HG03095 (cell line): ENCODE data around the gene PACS2.

Source experiments
- ATAC-seq: cut with Tn5 transposase; IDR thresholded peaks from one replicate; pipeline ENCODE4 v1.9.1; 2021; ENCODE audit warnings: moderate library complexity; ENCODE audit not compliant: unreplicated experiment

PACS2 gene

DNA sequence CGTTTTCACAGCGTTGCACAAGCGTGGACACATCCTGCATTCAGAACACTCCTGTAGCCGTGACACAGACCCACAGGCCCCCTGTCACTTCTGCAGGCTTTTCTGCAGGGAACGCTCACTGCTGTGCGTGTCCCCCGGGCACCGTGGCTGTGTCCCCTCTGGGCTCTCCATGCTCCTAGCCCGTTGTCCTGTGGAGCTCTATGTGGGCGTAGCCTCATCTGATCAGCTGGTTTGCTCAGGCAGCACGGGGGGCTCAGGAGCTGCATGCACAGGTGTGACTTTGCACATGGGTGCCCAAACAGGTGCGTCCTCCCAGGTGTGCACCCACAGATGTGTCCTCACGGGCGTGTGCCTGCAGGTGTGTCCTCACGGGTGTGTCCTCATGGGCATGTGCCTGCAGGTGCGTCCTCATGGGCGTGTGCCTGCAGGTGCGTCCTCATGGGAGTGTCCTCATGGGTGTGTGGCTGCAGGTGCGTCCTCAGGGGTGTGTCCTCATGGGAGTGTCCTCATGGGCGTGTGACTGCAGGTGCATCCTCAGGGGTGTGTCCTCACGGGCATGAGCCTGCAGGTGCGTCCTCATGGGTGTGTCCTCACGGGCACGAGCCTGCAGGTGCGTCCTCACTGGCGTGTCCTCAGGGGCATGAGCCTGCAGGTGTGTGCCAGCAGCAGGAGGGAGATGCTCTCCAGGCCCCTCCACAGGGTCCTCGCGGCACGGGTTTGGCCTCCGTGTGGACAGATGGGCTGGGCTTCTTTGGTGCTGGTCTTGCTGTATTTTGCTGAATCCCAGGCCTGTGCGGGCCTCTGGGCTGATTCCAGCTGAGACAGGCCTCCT, 122.6 kb downstream of the PACS2 start:
- ATAC-seq = no peak

DNA sequence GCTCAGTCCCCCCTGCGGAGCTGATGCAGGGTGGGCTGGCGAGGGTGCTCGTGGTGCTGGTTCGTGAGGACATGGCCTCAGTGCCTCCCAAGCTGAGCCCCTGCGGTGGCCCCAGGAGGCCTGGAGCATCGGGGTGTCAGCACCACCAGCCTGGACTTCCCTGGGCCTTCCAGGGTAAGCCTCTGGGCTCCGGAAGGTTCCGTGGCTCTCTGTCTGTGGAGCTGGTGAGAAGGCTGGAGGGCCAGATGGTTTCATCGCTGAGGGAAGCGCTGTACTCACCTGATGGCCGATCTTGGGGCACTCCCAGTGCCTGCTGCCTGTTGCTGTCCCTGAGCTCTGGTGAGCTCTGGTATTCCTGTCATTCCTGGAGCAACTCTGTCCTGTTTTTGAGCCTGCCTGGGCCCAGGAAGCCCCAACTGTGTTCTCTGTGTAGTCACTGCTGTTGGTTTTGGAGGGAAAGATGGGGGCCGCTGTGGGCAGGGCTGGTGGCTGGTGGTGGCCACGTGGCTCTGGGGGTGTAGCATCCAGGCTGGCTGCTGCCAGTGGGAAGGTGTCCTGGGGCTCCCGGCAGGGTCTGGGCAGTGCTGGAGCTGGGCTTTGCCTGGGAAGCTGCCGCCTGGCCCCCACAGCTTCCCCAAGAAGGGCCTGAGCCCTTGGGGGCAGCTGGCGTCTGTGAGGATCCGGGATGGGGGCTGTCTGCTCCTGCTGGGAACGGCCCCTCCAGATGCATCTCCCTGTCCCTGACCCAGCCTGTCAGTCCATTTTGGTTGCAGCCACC, 123.4 kb downstream of the PACS2 start:
- ATAC-seq = no peak

DNA sequence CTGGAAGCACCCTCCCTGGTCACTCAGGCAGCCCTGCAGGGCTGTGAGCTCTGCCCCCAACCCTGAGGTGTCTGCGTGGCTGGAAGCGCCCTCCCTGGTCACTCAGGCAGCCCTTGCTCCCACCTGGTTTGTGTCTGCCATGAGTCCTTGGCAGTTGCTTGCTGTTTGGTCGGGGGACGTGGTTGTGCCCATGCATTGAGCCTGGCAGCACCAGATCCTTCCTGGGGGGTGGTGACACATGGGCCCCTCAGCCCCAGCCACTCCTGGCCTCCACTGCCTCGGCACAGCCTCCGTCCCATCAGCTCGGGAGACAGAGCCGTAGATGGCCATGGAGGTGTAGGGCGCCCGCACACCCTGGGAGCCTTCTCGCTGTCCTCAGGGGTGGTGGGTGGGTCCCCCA, 124.6 kb downstream of the PACS2 start:
- no peak for ATAC-seq

DNA sequence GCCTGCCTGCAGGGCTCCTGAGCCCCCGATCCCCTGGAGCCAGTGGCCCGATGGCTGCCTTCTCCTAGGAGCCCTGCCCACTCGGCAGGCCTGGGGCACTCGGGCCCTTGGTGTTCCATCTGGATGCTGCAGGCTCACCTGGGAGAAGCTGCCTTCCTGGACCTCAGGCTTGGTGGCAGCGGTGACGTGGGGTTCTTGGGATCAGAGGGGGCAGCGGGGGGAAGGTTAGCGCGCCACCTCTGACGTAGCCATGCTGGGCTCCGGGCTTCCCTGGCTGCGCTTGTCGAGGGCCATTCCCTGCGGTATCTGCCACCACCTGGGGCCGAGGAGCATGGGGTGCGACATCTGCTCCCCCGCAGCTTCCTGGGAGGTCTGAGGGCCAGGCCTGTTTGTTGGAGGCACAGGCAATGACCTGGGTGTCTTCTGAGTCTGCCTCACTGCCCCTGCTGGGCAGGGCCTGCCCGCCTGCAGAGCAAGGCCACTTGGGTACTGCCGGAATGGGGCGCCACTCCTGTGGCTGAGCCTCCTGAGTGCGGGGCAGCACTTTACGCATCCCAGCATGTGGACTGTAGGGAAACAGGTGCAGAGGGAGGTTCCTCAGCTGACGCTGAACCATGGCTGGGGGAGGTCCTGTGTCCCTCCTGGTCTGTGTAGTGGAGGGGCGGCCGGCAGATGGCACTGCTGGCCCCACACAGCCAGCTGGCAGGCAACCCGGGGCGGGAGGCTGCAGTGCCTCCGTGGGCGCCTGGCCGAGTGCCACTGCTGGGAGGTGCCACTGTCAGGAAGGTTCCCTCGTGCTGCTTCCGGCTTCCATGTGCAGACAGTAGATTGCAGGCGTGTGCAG, 125.4 kb downstream of the PACS2 start:
- no peak for ATAC-seq

DNA sequence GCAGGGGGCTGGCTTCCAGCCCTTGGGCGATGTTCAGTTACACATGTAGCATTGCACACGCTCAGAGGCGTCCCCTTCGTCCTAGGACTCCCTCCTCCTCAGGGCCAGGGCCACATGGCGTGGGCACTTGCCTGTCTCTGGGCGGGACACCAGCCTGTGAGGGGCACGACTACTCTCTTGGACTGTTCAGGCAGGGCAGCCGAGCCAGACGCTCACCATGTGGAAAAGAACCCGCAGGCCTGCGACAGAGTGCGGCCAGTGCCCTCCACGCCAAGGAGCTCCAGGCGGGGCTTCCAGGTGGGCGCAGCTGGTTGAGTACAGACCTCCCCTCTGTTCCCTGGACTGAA, 126.0 kb downstream of the PACS2 start:
- no peak for ATAC-seq

DNA sequence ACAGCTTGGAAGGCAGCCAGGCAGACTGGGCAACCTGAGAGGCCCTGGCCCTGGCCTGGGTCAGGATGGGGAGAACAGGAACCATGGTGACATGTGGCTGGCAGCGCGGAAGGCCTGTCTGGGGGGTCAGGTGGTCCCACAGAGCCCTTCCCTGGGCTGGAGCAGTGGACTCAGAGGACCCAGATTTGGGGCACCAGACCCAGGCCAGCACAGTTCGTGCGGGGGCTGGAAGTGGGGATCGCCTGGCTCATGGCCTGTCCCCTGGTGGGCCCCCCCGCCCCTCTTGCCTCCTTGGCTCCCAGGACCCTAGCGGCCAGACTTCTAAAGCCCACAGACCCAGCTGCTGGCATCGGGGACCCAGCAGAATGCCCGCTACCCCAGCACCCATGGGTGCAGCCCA, 126.4 kb downstream of the PACS2 start:
- ATAC-seq = no peak

DNA sequence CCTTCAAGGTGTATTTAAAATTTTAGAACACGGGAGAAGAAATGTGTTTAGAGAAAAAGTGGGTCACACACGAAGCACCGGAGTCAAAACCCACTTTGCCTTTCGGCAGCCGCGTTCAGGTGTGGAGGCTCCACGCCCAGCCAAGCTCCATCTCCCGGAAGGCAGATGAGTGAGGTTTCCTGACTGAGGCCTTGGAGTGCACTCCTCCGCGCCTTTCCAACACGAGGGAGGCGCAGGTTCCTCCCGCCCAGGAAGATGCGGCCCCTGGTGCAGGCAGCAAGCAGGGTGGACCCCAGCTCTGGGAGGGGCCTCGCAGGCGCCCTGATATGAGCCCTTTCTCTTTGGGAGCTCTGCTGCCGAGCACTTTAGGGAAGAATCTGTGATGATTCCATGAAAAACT, 127.6 kb downstream of the PACS2 start:
- no peak for ATAC-seq

DNA sequence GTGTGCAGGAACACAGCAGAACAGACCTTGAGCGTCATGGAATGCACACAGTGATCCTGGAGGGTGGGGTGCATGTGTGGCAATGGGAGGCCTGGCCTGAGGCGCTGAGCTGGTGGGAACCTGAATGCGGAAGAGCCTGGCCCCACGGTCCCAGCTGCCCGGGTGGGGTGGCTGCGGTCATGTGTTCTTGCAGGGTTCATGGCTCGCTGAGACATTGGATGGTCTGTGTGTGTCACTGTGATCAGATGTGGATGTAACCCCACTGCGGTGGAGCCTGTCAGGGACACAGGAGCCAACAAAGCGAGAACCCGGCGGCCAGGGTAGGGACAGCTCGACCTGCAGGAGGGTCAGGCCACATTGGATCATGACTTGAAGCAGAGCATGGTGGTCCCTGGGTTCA, 128.3 kb downstream of the PACS2 start:
- ATAC-seq = no peak

DNA sequence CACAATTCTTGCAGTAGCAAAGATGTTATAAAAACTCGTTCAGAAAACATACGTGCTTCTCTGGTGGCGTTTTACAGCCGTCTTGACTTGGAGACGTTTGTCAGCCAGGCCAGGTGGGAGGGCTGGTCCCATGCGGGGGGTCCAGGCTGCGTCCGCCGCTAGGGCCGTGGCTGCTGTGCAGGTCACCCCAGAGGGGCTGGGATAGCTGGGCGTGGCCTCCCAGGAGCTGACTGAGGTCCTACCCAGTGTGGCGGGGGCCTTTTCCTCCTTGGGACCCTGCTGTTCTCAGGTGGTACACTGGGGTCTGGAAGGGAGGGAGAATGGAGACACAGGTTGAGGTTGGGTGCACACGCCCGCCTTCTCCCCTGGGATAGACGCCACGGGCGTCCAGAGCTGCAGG, 130.3 kb downstream of the PACS2 start:
- no peak for ATAC-seq

DNA sequence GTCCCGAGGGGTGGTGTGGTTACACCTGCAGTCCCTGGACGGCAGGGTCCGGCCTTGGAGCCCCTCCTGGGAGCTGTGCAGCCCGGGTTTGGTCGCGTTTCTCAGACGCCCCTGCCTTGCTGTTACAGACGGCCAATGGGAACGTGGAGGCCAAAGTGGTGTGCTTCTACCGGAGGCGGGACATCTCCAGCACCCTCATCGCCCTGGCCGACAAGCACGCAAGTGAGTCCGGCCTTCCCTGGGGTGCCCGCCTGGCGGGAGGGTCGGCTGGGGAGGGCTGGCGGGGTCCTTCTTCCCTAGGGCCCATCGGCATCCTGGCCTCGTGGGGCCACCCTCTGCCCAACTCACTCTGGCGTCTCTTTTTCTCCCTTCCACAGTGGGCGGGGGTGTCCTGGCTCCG, 130.7 kb downstream of the PACS2 start:
- ATAC-seq = no peak

DNA sequence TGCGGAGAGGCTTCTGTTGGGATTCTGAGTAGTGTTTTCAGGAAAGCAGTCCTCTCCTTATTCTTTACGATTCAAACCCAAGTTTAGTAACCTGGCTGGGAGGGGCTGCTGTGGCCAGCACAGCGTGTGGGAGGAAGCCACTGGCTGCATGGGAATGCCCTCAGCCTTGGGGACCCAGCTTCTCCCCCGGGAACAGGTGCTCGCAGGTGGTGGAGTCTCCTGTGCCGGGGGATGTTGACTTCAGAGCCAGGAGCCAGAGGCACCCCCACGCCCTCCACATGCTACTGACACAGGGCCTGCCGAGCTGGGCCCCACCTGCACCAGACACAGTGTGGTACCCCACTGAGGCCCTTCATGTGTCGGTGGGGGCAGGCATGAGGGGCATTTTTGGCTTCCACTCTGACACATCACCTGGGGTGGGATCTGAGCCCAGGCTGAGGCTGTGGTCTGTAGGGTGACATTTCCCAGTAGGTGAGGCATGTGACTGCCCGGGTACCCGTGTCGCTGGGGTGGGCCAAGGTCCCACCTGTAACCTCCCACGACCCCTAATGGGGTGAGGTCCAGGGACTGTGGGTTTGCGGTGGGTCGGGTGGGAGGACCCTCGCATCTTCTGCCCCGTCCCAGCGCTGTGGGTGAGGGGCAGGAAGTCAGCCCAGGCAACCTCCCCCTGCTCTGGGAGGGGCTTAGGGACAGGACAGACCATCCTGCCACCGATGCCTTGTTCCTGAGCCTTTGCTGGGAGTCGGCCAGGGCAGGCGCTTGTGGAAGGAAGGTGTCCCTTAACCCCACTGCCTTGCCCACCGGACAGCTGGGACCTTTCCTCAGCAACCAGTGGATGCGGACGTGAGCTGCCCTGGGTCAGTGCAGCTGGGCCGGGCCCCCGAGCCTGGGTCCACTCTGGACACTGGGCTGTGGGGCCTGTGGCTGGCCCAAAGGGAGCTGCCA, 131.6 kb downstream of the PACS2 start:
- ATAC-seq = no peak

DNA sequence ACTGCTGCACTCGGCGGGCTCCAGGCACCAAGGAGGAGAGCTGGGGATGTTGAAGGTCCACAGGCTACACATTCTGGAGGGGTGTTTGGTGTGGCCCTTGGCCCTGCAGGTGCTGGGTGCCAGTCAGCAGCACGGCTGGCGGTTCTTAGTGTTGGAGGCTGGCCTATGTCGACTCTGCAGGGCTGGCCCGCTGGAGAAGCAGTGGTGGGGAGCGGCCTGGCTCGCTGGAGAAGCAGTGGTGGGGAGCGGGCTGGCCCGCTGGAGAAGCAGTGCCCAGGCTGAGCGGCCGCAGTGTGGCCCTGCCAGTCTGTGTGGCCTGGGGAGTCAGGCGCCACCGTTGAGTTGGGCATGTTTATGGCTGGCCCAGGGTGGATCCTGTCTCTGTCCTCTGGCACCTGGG, 132.4 kb downstream of the PACS2 start:
- no peak for ATAC-seq
